Measurements from ENCODE around the gene DNAH2.

Gene DNAH2

GRCh38 chr17:7849751-7850504, 132.4 kb downstream of the DNAH2 start:
- Histone ChIP-seq H3K4me1 (peaks cover 3% of the 10 kb centered on the region; the same call in 1 of the 2 replicates), H3K27me3 (no peaks in the 10 kb centered on the region), H3K9me3 (no peaks in the 10 kb centered on the region), H3K36me3 (peaks cover 33% of the 10 kb centered on the region), H3K4me3 (ENCODE audit: low read depth, low read length) (no peak overlapping the region)
- DNase-seq = no peak
- no peak for TF ChIP-seq CTCF (IDR thresholded peaks at IDR 0.05; ENCODE audit: low read depth, low read length)

GRCh38 chr17:7850701-7851437, 133.3 kb downstream of the DNAH2 start:
- TF ChIP-seq CTCF (IDR thresholded peaks at IDR 0.05; ENCODE audit: low read depth, low read length) = no peak
- H3K36me3 ChIP-seq = peaks cover 28% of the 10 kb centered on the region
- H3K4me1 ChIP-seq = peaks cover 3% of the 10 kb centered on the region; the same call in 1 of the 2 replicates
- no peak overlapping the region for H3K4me3 ChIP-seq (ENCODE audit: low read depth, low read length)
- H3K27me3 ChIP-seq = no peaks in the 10 kb centered on the region
- H3K9me3 ChIP-seq = no peaks in the 10 kb centered on the region
- DNase-seq = no peak

- peaks cover 3% of the 10 kb centered on the region; the same call in 1 of the 2 replicates for H3K4me1 ChIP-seq
- H3K27me3 ChIP-seq = no peaks in the 10 kb centered on the region
- no peaks in the 10 kb centered on the region for H3K9me3 ChIP-seq
- peaks cover 28% of the 10 kb centered on the region for H3K36me3 ChIP-seq
- no peak overlapping the region for H3K4me3 ChIP-seq (ENCODE audit: low read depth, low read length)
- TF ChIP-seq CTCF (IDR thresholded peaks at IDR 0.05; ENCODE audit: low read depth, low read length) = peak; percentile 70
- peak; percentile 87 for DNase-seq
Measured at GRCh38 chr17:7851438-7852261, 134.1 kb downstream of the DNAH2 start.

- no peak for DNase-seq
- no peaks in the 10 kb centered on the region for H3K27me3 ChIP-seq
- H3K4me3 ChIP-seq (ENCODE audit: low read depth, low read length) = no peak overlapping the region
- H3K4me1 ChIP-seq = peaks cover 3% of the 10 kb centered on the region; the same call in 1 of the 2 replicates
- peaks cover 28% of the 10 kb centered on the region for H3K36me3 ChIP-seq
- no peaks in the 10 kb centered on the region for H3K9me3 ChIP-seq
- TF ChIP-seq CTCF (IDR thresholded peaks at IDR 0.05; ENCODE audit: low read depth, low read length) = no peak
Measured at GRCh38 chr17:7852262-7852670, 134.7 kb downstream of the DNAH2 start.

GRCh38 chr17:7852919-7853690, 135.6 kb downstream of the DNAH2 start:
- Histone ChIP-seq H3K27me3 (no peaks in the 10 kb centered on the region), H3K4me3 (ENCODE audit: low read depth, low read length) (no peak overlapping the region), H3K9me3 (no peaks in the 10 kb centered on the region), H3K36me3 (peaks cover 30% of the 10 kb centered on the region), H3K4me1 (peaks cover 3% of the 10 kb centered on the region; the same call in 1 of the 2 replicates)
- DNase-seq = no peak
- no peak for TF ChIP-seq CTCF (IDR thresholded peaks at IDR 0.05; ENCODE audit: low read depth, low read length)

Measured in BE2C (cell line).